ENCODE results near the gene MAN2B1.
A peak's percentile ranks its signal among the peaks of the same experiment; 100 is the strongest.
"Not testable (repeated sequence)": the region's sequence is repeated elsewhere in the genome, so short reads cannot be mapped to it uniquely, and the experiment has no call there.

Gene MAN2B1

GRCh38 chr19:12687496-12688196 is 21.1 kb upstream of the MAN2B1 start, which contains the start of gene GNG14:
Gene GNG14, plus strand, starts transcription at chr19:12687998. Its CDS starts 51 bp downstream, at chr19:12688049.
- DNase-seq = no peak

GRCh38 chr19:12685831-12686230 is 19.3 kb upstream of the MAN2B1 start:
- DNase-seq = no peak

- peak; percentile 94 for DNase-seq
Measured at GRCh38 chr19:12681074-12681987, 14.8 kb upstream of the MAN2B1 start, which contains the start of gene DHPS. Gene DHPS, minus strand, starts transcription at chr19:12681880. Its CDS starts 114 bp downstream, at chr19:12681766.

GRCh38 chr19:12680034-12680433 is 13.5 kb upstream of the MAN2B1 start:
- DNase-seq = no peak

- not testable (repeated sequence) for DNase-seq
Measured at GRCh38 chr19:12678039-12678438, 11.5 kb upstream of the MAN2B1 start.

GRCh38 chr19:12676928-12677327 is 10.4 kb upstream of the MAN2B1 start:
- DNase-seq = no peak

- DNase-seq = peak; percentile 66
Measured at GRCh38 chr19:12676384-12676792, 9.8 kb upstream of the MAN2B1 start.

- no peak for DNase-seq
Measured at GRCh38 chr19:12675940-12676339, 9.4 kb upstream of the MAN2B1 start.

- DNase-seq = no peak
Measured at GRCh38 chr19:12675399-12675798, 8.9 kb upstream of the MAN2B1 start.

- DNase-seq = no peak
Measured at GRCh38 chr19:12672744-12673143, 6.2 kb upstream of the MAN2B1 start.

- no peak for DNase-seq
Measured at GRCh38 chr19:12670159-12670928, 3.8 kb upstream of the MAN2B1 start.

- peak; percentile 75 for DNase-seq
Measured at GRCh38 chr19:12669270-12670158, 3.0 kb upstream of the MAN2B1 start.

- DNase-seq = peak; percentile 65
Measured at GRCh38 chr19:12668932-12669269, 2.4 kb upstream of the MAN2B1 start.

- no peak for DNase-seq
Measured at GRCh38 chr19:12668346-12668745, 1.8 kb upstream of the MAN2B1 start.

- no peak for DNase-seq
Measured at GRCh38 chr19:12667731-12668302, 1.3 kb upstream of the MAN2B1 start.

GRCh38 chr19:12665671-12666264 is 774 bp downstream of the MAN2B1 start:
- DNase-seq = no peak

- DNase-seq = peak; percentile 54
Measured at GRCh38 chr19:12665281-12665573, 1.3 kb downstream of the MAN2B1 start.

- DNase-seq = no peak
Measured at GRCh38 chr19:12664406-12665280, 1.9 kb downstream of the MAN2B1 start.

GRCh38 chr19:12660980-12661379 is 5.6 kb downstream of the MAN2B1 start:
- DNase-seq = no peak

- no peak for DNase-seq
Measured at GRCh38 chr19:12657966-12658365, 8.6 kb downstream of the MAN2B1 start.
